Stomach (tissue), 9 donors: ENCODE results near the gene PKIB. TPM values are rescaled to one million over a fixed set of nuclear protein-coding genes. Genes with fewer than 3 reads are reported as not detected.
"Not testable (repeated sequence)": the region's sequence is repeated elsewhere in the genome, so short reads cannot be mapped to it uniquely, and the experiment has no call there.

Experiments
- DNase-seq, 2 donors: peaks; one replicate each; pipeline versions ENCODE4 v3.0.0 to v3.0.0-alpha.2; 2013 to 2019
- H3K27ac ChIP-seq, 5 donors: fragments of 200-600 bp in 4 of 5; sonication (generic) in 4 of 5; one replicate each; pipeline ENCODE4 v1.5.1; 2013 to 2019; ENCODE audit warnings: mild to moderate bottlenecking in 1 of 5, moderate library complexity in 1 of 5
- H3K27me3 ChIP-seq, 3 donors: fragments of 200-600 bp; sonication (generic); one replicate each; pipeline ENCODE4 v1.5.1; 2017 to 2019; ENCODE audit warnings: mixed run types in 1 of 3
- H3K36me3 ChIP-seq, 4 donors: fragments of 200-600 bp; sonication (generic); 1 replicate in 3 of 4; 2 replicates in 1 of 4; pipeline ENCODE4 v1.5.1; 2016 to 2019
- H3K4me1 ChIP-seq, 4 donors: fragments of 200-600 bp; sonication (generic); one replicate each; pipeline ENCODE4 v1.5.1; 2016 to 2019
- H3K4me3 ChIP-seq, 4 donors: fragments of 200-600 bp; sonication (generic) in 3 of 4; one replicate each; pipeline ENCODE4 v1.5.1; 2016 to 2019; ENCODE audit warnings: mild to moderate bottlenecking in 1 of 4
- H3K9me3 ChIP-seq, 4 donors: fragments of 200-600 bp; sonication (generic); one replicate each; pipeline ENCODE4 v1.5.1; 2016 to 2019
- EP300 ChIP-seq: sonication (generic); formaldehyde crosslinking; IDR thresholded peaks from one replicate; pipeline ENCODE4 v1.6.1; 2017; ENCODE audit warnings: antibody characterized with exemption
- POLR2A ChIP-seq, 4 donors: fragments of 450-650 bp; IDR thresholded peaks; one replicate each; pipeline ENCODE4 v1.6.1; 2016; ENCODE audit warnings: antibody characterized with exemption in 4 of 4, control low read depth in 2 of 4, mild to moderate bottlenecking in 1 of 4, moderate library complexity in 1 of 4
- POLR2AphosphoS5 ChIP-seq, 3 donors: sonication (generic); formaldehyde crosslinking; IDR thresholded peaks; one replicate each; pipeline ENCODE4 v1.6.1; 2016; ENCODE audit warnings: antibody characterized with exemption in 3 of 3
- WGBS, 5 donors: extraction: QIAGEN DNeasy Blood & Tissue Kit in 3 of 5; methylation state at CpG; one replicate each; pipeline versions ENCODE4 v1.1.5 to v1.1.7; 2013 to 2018; 5-methylcytosine and 5-hydroxymethylcytosine counted together
- intact Hi-C: fragments of 100-400 bp; cut with DNase I; formaldehyde crosslinking; loops from one replicate; pipeline ENCODE4 v1.15.1; 2023; ENCODE audit warnings: low total_unique reads
- polyA plus RNA-seq, 3 donors: library from polyadenylated mRNA; stranded (reverse); fragments of 200-250 nt; gene quantifications; one replicate each; pipeline ENCODE4 v1.2.3, GENCODE V29; 2013
- total RNA-seq, 5 donors: library from RNA; depleted of rRNA; stranded (reverse); fragments of >200 nt; gene quantifications; one replicate each; pipeline versions ENCODE4 v1.1.0 to v1.2.3, GENCODE V29; 2014 to 2016
- TF ChIP-seq, protein P1 (sequence below), 7 experiments: fragments of 450-650 bp in 4 of 7; fragments of 200-600 bp in 3 of 7; sonication (generic) in 3 of 7; IDR thresholded peaks; one replicate each; pipeline ENCODE4 v1.5.1; 2016 to 2019; ENCODE audit warnings: antibody characterized with exemption in 7 of 7, control low read depth in 2 of 7, mild to moderate bottlenecking in 1 of 7
- donor health status: healthy with polysubstance abuse.
- donor health status: Bipolar disorder and iron deficiency.
- donor health status: healthy.

The PKIB gene
- total and polyA plus RNA-seq, 8 donors, result 7.6 to 128 (median 26.4) TPM

DNA sequence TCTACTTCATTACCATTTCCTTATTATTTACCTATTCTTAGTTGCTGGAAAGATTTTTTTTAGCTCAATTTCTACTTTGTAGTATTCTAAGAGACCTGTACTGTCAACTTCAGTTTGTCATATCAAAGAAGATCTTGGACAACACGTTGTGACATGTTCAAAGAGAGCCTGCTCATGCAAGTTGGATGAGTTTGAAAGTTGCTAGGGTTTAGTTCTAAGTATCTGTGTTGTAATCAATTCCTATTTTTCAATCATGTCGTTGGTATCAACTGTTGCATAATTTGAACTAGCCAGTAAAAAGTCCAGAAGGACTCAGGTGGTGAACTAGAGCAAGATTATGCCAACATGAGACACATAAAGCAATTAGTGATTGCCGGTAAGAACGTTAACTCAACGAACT, 30.2 kb downstream of the PKIB start:
- H3K27ac ChIP-seq, result no peak overlapping the region
- DNase-seq, result no peak
- no peaks in the 10 kb centered on the region for H3K9me3 ChIP-seq
- no peak for TF ChIP-seq POLR2AphosphoS5 (IDR thresholded peaks at IDR 0.05)
- no peaks in the 10 kb centered on the region for H3K27me3 ChIP-seq
- intact Hi-C loops, result no loop called here
- WGBS, 5 donors, result 84 to 90% (median 89%) methylated on average over 5 of the region's 5 CpGs
- H3K4me3 ChIP-seq, result no peak overlapping the region
- H3K36me3 ChIP-seq, result no peaks in the 10 kb centered on the region
- peaks cover 0 to 5% (median 2%) of the 10 kb centered on the region in 4 donors for H3K4me1 ChIP-seq

DNA sequence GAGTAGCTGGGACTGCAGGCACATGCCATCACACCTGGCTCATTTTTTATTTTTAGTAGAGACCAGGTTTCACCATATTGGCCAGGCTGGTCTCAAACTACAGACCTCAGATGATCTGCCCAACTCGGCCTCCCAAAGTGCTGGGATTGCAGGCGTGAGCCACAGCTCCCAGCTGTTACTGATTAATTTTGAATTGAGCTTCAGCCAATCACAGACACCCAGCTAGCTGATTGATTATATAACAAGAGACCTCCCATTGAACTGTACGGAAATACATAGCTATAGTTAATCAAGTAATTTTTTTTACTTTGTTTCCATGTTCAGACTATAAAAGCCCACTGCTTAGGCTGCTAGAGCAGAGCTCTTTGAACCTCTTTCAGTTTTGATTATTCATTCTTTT, 31.6 kb downstream of the PKIB start:
- H3K27ac ChIP-seq, result peak overlapping the region in 2 of 5 donors; percentile 32 to 52
- intact Hi-C loops, result no loop called here
- no peaks in the 10 kb centered on the region for H3K9me3 ChIP-seq
- DNase-seq, result no peak
- H3K36me3 ChIP-seq, result no peaks in the 10 kb centered on the region
- H3K4me3 ChIP-seq, result no peak overlapping the region
- WGBS, 5 donors, result 64 to 76% (median 71%) methylated on average over 3 of the region's 3 CpGs
- TF ChIP-seq POLR2AphosphoS5 (IDR thresholded peaks at IDR 0.05) (no peak), EP300 (no peak), POLR2A (IDR thresholded peaks at IDR 0.05) (no peak)
- TF ChIP-seq, protein P1, sequence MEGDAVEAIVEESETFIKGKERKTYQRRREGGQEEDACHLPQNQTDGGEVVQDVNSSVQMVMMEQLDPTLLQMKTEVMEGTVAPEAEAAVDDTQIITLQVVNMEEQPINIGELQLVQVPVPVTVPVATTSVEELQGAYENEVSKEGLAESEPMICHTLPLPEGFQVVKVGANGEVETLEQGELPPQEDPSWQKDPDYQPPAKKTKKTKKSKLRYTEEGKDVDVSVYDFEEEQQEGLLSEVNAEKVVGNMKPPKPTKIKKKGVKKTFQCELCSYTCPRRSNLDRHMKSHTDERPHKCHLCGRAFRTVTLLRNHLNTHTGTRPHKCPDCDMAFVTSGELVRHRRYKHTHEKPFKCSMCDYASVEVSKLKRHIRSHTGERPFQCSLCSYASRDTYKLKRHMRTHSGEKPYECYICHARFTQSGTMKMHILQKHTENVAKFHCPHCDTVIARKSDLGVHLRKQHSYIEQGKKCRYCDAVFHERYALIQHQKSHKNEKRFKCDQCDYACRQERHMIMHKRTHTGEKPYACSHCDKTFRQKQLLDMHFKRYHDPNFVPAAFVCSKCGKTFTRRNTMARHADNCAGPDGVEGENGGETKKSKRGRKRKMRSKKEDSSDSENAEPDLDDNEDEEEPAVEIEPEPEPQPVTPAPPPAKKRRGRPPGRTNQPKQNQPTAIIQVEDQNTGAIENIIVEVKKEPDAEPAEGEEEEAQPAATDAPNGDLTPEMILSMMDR (IDR thresholded peaks at IDR 0.05), result no peak
- H3K4me1 ChIP-seq, result peaks cover 0 to 5% (median 2%) of the 10 kb centered on the region in 4 donors
- no peaks in the 10 kb centered on the region for H3K27me3 ChIP-seq

DNA sequence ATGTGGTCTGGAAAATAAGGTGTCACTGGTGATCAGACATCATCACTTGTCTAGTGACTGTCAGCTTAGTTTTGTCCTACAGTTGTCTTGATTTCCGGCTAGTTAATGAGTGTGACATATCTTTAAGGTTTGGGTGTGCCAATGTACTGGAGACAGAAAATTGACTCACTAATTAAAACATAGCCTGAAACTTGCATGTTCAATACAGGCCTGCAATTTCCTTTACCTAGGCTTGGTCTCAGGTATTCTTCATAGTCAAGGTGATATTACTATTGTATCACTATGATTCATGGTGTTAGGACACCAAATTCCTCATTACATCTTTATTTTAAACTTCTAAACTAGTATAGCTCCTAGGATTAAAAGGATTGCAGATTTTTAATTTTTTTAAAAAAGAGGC, 32.4 kb downstream of the PKIB start:
- intact Hi-C loops, DNase-seq, H3K36me3 ChIP-seq, H3K27me3 ChIP-seq, H3K4me3 ChIP-seq, H3K4me1 ChIP-seq, H3K9me3 ChIP-seq: not testable (repeated sequence)
- H3K27ac ChIP-seq, result peak overlapping the region in 1 of 5 donors; percentile 52
- WGBS, 5 donors, result 56 to 80% (median 74%) methylated on average over 1 of the region's 1 CpG

DNA sequence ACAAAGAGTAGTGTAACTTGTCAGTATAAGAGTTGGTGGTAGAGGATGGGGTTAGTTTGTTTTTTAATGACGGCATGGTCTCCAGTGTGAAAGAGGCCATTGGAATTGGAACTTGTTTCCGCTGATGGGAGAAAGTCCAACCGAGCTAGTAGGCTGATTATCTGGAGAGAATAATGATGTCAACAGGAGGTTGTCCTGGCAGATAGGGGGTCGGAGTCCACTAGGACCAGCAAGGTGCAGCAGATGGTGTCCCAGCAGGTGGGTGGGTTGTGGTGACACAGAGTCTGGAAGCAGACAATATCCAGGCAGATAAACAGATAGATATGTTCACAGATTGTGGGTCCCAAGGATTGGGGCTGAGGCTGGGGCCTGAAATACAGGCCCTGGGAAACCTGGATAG, 35.1 kb downstream of the PKIB start:
- H3K4me3 ChIP-seq, result no peak overlapping the region
- no peak for DNase-seq

DNA sequence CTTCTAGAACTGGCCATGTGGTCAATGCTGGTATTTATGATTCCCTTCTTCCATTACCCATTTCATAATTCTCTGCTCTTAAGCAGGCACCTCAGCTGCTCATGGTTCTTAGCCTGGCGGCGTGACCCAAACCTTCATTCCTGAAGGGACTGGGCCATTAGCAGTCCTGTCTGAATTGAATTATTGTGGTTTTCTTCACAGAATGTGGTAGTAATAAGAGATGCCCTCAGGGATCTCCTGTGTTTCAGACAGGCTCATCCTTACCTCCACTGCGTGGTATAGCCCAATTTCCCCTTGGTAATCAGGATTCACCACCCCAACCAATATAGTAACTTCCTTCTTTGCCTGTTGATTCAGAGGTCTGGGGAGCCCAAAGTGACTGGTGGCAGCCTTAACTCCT, 37.6 kb downstream of the PKIB start:
- Histone ChIP-seq H3K9me3 (no peaks in the 10 kb centered on the region), H3K36me3 (no peaks in the 10 kb centered on the region), H3K27ac (no peak overlapping the region), H3K27me3 (no peaks in the 10 kb centered on the region), H3K4me1 (no peaks in the 10 kb centered on the region), H3K4me3 (no peak overlapping the region)
- intact Hi-C loops, result no loop called here
- no peak for DNase-seq
- TF ChIP-seq POLR2AphosphoS5 (IDR thresholded peaks at IDR 0.05), result no peak
- TF ChIP-seq POLR2A (IDR thresholded peaks at IDR 0.05), result no peak
- TF ChIP-seq, protein P1 (IDR thresholded peaks at IDR 0.05), result no peak
- TF ChIP-seq EP300, result no peak
- 60 to 97% (median 71%) methylated on average over 3 of the region's 3 CpGs for WGBS, 5 donors

More for the DNA sequence above, 35.1 kb downstream of the PKIB start:
- TF ChIP-seq, protein P1 (IDR thresholded peaks at IDR 0.05), result no peak
- TF ChIP-seq POLR2A (IDR thresholded peaks at IDR 0.05) (no peak), POLR2AphosphoS5 (IDR thresholded peaks at IDR 0.05) (no peak), EP300 (no peak)
- H3K27me3 ChIP-seq, result no peaks in the 10 kb centered on the region
- no peak overlapping the region for H3K27ac ChIP-seq
- WGBS, 5 donors, result 79 to 90% (median 82%) methylated on average over 4 of the region's 4 CpGs
- intact Hi-C loops, result no loop called here
- H3K36me3 ChIP-seq, result no peaks in the 10 kb centered on the region
- no peaks in the 10 kb centered on the region for H3K9me3 ChIP-seq
- peaks cover 0 to 5% (median 2%) of the 10 kb centered on the region in 4 donors for H3K4me1 ChIP-seq
